Fibroblast of the conjunctiva (primary cell): Measurements from ENCODE around the gene COX5A.

Experiments
- DNase-seq: peaks from one replicate; pipeline ENCODE4 v3.0.0-alpha.2; 2010; ENCODE audit warnings: low read depth

Gene COX5A

DNA sequence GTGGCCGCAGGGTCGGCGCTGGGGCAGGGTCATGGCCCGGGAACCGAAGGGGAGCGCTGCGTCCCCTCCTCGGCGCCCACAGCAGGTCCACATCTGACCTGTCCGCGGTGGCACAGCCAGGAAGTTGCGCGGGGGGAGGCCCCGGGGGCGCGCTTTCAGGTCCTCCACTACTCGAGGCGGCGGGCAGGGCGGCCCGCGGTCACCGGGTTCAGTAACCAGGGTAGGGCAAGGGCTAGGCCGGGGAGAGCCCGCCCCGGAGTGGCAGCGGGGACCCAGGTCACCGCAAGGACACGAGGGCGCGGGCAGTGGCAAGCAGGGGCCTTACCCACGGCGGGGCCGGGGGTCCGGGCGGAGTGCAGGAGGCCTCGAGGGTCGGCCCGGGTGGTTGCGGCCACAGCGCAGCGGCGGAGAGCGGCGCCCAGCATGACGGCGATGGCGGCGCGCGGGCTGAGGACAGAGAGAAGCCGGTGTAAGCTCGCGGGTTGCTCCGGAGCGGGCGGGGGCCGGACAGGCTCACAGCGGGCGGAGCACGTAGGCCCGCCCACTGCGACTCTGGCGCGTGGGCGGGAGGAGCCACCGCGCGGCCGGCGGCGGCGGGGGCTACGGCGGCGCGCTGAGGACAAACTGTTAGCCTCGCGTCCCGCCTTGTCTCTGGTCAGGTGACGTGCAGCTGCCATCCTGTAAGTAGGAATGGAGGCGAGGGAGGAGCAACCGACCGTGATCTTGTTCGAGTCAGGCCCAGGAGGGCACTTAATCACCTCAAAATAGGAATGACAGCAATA, at the start of gene COX5A:
Gene COX5A (minus strand): TSS at position 484 of the 782 bp plus-strand sequence. CDS start 59 bp downstream, at position 425.
- peak; percentile 93 for DNase-seq

DNA sequence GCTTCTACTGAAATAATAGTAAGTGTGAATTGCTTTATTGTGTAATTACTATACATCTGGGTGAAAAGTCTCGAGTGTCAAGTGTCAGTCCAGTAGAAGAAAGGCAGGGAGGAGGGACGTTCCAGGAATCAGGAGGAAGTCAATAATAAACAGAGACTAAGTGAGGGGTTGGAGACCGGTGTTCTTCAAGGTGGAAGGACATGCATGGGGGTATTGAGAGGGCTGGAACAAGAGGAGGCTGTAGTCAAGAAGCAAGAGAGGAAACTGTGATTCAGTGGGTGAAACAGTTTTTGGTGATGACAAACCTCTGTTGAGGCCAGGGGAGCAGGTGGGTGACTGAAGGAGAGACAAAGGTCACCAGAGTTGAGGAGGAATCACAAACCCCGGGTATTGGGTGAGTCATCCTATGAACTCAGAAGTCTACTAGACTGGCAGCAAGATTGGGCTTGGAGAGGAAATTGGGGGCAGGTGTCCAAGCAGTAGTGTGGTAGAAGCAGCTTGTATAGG, 45.9 kb upstream of the COX5A start:
- DNase-seq, result no peak

DNA sequence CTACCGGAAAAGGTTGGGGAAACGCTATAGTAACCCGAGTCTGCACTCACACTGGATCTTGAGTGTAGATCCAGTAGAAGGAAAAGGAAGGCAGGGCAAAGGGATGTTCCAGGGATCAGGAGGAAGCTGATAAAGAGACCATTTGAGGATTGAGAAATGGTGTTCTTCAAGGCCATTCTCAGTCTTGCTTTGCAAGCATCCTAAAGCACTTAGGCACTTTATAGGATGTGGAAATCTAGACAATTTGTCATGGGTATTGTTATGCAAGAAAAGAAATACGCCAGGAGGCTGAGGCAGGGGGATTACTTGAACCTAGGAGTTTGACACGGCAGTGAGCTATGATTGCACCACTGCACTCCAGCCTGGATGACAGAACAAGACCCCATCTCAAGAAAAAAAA, 44.3 kb upstream of the COX5A start:
- DNase-seq, result no peak

- no peak for DNase-seq
Observed at GRCh38 chr15:74978503-74978902, 40.6 kb upstream of the COX5A start.

DNA sequence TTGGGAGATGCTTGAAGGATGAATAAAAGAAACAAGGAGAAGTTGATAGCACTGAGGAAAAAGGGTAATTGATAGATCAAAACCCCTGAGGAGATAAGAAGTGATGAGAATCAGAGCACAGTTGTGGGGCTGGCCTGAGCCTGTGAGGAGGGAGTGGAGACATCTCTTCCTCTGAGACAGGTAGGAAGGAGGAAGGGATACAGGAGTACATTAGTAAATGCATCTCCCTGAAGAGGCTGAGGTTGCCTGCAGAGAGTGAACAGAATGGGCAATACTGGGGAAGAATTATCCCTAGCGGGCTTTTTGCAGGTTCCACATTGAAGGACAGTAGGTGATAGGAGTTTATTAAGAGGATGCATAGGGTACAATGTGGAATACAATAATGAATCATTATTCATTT, 40.2 kb upstream of the COX5A start:
- no peak for DNase-seq

- DNase-seq, result no peak
Observed at GRCh38 chr15:74977599-74977998, 39.7 kb upstream of the COX5A start.

- no peak for DNase-seq
Observed at GRCh38 chr15:74976159-74976558, 38.3 kb upstream of the COX5A start.

- no peak for DNase-seq
Observed at GRCh38 chr15:74967670-74968069, 29.8 kb upstream of the COX5A start.

DNA sequence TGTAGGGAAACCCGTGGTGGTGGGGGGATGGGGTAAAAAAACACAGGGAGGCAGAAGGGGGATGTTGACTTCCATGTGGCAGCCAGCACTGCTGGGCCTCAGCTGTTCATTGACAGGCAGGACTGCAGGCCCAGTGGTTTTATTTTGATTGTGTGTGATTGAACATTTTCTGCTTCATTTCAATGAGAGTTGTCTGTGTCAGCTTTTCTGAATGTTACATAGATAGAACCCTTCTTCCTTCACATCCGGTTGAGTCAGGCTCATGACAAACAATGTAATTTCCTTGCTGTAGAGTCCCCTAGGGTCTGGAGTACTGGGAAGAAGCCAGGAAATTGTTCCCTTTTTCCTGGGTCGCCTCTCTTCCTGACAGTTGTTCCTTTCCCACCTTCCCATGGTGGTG, 26.9 kb upstream of the COX5A start:
- no peak for DNase-seq

- no peak for DNase-seq
Observed at GRCh38 chr15:74963213-74963612, 25.3 kb upstream of the COX5A start.

DNA sequence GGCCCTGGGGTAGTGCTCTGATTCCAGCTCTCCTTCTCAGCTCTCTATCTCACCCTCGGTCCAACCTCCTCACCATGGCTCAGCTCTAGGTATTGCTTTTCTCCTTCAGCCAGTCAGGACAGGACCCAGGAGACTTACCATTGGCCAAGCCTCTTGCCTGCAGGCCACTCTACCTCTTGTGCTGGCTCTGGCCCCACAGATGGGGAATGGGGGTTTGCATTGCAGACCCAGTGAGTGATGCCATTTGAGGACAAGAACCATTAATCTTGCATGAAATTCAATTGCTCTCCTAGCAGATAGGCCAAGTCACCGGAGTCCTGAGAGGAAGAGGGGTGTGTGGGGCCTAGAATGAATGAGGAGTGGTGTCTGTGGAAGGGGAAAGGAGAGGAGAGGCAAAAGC, 24.8 kb upstream of the COX5A start:
- no peak for DNase-seq

DNA sequence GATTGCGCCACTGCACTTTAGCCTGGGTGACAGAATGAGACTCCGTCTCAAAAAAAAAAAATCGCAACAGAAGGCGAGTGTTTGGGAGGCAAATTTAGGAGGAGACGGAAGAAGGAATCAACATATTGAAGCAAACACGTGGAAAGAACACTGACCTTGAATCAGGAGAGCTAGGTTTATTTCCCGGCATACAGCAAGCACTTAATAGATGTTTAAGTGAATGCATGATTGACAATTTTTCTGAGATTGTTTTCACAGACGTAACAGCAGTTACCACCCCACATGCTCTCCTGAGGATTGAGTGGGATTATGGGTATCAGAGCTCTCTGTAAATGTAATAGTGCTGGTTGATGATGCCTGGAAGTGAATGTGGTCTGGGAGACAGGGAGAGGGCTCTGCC, 24.3 kb upstream of the COX5A start:
- DNase-seq, result no peak

- DNase-seq, result no peak
Observed at GRCh38 chr15:74961616-74962015, 23.7 kb upstream of the COX5A start.

- DNase-seq, result no peak
Observed at GRCh38 chr15:74960995-74961588, 23.2 kb upstream of the COX5A start.

DNA sequence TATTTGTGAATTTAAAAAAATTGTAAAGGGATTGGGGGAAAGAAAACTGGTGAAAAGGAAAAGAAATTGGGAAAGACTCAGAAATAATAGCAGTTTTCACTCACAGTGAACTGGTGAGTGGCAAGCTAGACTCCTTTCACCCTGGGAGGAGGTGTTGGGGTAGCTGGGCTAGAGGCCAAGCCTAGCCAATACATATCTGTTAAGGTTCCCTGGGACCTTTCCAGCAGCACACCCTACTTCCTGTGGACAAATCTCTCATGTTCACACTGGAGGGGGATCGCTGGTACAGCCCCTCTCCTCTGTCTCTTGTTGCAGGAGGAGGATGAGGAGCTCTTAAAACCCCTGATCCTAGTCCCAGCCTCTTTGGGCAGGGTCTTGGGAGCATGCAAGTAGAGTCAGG, 22.4 kb upstream of the COX5A start:
- no peak for DNase-seq

DNA sequence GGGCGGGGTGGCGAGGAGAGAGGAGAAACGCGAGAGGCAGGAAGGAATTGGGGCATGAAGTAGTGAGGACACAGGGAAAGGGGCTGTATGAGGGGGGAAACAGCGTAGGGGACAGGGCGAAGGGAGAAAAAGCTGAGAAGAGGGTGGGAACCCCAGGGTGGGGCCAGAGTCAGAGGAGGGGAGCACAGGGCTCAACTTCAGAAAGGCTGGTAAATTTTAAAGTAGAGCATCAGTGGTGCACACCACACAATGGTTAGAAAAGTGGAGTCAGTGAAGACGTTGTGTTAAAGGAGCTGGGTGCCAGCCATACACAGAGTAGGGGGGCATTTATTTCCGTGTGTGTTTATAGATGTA, 21.7 kb upstream of the COX5A start:
- no peak for DNase-seq

DNA sequence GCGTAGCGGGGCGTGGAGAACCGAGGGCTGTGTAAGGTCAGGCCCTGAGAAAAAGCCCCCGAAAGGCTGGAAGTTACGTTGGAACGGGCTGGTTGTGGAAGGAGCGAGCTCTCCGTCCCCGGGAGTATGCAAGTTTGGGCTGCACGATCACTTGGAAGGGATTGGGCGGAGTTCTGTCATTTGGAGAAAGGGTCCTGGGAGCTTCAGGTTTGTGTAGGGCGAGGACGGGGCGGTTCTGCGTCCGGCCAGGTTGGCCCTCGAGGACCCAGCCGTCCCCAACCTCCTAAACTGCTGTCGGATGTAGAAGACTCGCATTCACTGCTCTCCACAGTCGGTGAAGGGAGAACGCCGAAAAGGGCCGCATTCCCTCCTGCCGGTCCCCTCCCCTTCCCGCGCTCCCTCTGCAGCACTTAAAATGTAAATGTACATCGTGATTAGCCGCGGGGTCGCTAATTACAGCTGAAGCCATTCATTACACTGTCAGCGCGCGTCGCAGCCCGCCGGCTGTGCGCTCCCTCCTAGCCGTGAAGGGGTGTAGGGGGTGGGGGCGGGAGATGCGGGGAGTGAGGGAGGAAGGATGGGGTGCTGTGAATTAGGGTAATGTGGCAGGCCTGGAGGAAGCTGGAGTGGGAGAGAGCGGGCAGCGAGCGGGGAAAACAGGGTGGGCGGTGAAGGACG, 21.2 kb upstream of the COX5A start:
- no peak for DNase-seq

- DNase-seq, result no peak
Observed at GRCh38 chr15:74958320-74958907, 20.5 kb upstream of the COX5A start.

- DNase-seq, result no peak
Observed at GRCh38 chr15:74957476-74958035, 19.7 kb upstream of the COX5A start.

GRCh38 chr15:74956648-74957475, 19.0 kb upstream of the COX5A start, which contains the start of gene RPP25:
TSS of gene RPP25 (minus strand) at chr15:74956772. CDS start at chr15:74956583, 189 bp downstream.
- peak; percentile 30 for DNase-seq
